Astrocyte (in vitro differentiated cells and primary cell): Measurements from ENCODE around the gene ZNF839. TPM values are rescaled to one million over a fixed set of nuclear protein-coding genes. Genes with fewer than 3 reads are reported as not detected.
A peak's percentile ranks its signal among the peaks of the same experiment; 100 is the strongest.

Experiments
- DNase-seq: peaks from one replicate; pipeline ENCODE4 v3.0.0-alpha.2; 2010; ENCODE audit warnings: low read depth
- FAIRE-seq: peaks from 2 replicates; lab custom pipeline; 2011; peaks lifted over from hg19 to GRCh38; lab: Jason Lieb, UNC
- H2AFZ ChIP-seq: 2 replicates; pipeline ENCODE4 v1.6.0; 2012; ENCODE audit warnings: low read depth, low read length, inconsistent platforms
- H3K27ac ChIP-seq: 2 replicates; pipeline ENCODE4 v1.5.1; 2011; ENCODE audit warnings: low read depth, low read length, inconsistent platforms
- H3K27me3 ChIP-seq: 2 replicates; pipeline ENCODE4 v1.6.0; 2011; ENCODE audit warnings: low read length, inconsistent platforms; ENCODE audit not compliant: insufficient read depth
- H3K36me3 ChIP-seq: 2 replicates; pipeline ENCODE4 v1.5.1; 2011; ENCODE audit warnings: low read length, inconsistent platforms; ENCODE audit not compliant: insufficient read depth
- H3K4me1 ChIP-seq: 2 replicates; pipeline ENCODE4 v1.5.1; 2011; ENCODE audit warnings: low read length, inconsistent platforms; ENCODE audit not compliant: insufficient read depth
- H3K4me2 ChIP-seq: 2 replicates; pipeline ENCODE4 v1.6.0; 2012; ENCODE audit warnings: low read length, inconsistent platforms
- H3K4me3 ChIP-seq: 2 replicates; pipeline ENCODE4 v1.5.1; 2011; ENCODE audit warnings: low read depth, mild to moderate bottlenecking, low read length, inconsistent platforms; ENCODE audit not compliant: insufficient read depth
- H3K79me2 ChIP-seq: 2 replicates; pipeline ENCODE4 v1.6.0; 2012; ENCODE audit warnings: mild to moderate bottlenecking, low read length, inconsistent platforms; ENCODE audit not compliant: insufficient read depth
- H3K9ac ChIP-seq: 2 replicates; pipeline ENCODE4 v1.6.0; 2012; ENCODE audit warnings: mild to moderate bottlenecking, low read length, inconsistent platforms
- H3K9me3 ChIP-seq: 2 replicates; pipeline ENCODE4 v1.5.1; 2012; ENCODE audit warnings: low read depth, mild to moderate bottlenecking, low read length, inconsistent platforms; ENCODE audit not compliant: insufficient read depth
- H4K20me1 ChIP-seq: 2 replicates; pipeline ENCODE4 v1.6.0; 2012; ENCODE audit warnings: low read length, inconsistent platforms; ENCODE audit not compliant: insufficient read depth
- H3K27ac Mint-ChIP-seq: one replicate; pipeline ENCODE4 v1.8.0; 2021; ENCODE audit warnings: mild to moderate bottlenecking, mixed read lengths; ENCODE audit not compliant: unreplicated experiment
- H3K27me3 Mint-ChIP-seq: one replicate; pipeline ENCODE4 v1.8.0; 2021; ENCODE audit warnings: low read depth, mixed read lengths; ENCODE audit not compliant: unreplicated experiment
- H3K36me3 Mint-ChIP-seq: one replicate; pipeline ENCODE4 v1.8.0; 2021; ENCODE audit warnings: low read depth, mixed read lengths; ENCODE audit not compliant: unreplicated experiment
- H3K4me1 Mint-ChIP-seq: one replicate; pipeline ENCODE4 v1.8.0; 2021; ENCODE audit warnings: low read depth, mixed read lengths; ENCODE audit not compliant: unreplicated experiment
- H3K4me3 Mint-ChIP-seq: one replicate; pipeline ENCODE4 v1.8.0; 2021; ENCODE audit warnings: mild to moderate bottlenecking, moderate library complexity, mixed read lengths; ENCODE audit not compliant: unreplicated experiment
- H3K9me3 Mint-ChIP-seq: one replicate; pipeline ENCODE4 v1.8.0; 2021; ENCODE audit warnings: mild to moderate bottlenecking, mixed read lengths; ENCODE audit not compliant: unreplicated experiment
- EZH2 ChIP-seq: IDR thresholded peaks from 2 replicates; pipeline ENCODE4 v1.6.1; 2012; ENCODE audit warnings: mild to moderate bottlenecking, low read length, inconsistent platforms; ENCODE audit not compliant: insufficient read depth
- total RNA-seq: library from RNA; stranded (reverse); gene quantifications from 2 replicates; pipeline ENCODE4 v1.2.1, GENCODE V29; 2021
- TF ChIP-seq, protein P1 (sequence below): IDR thresholded peaks from 2 replicates; pipeline ENCODE4 v1.5.1; 2011; ENCODE audit warnings: low read depth, mild to moderate bottlenecking, inconsistent platforms, low read length, moderate library complexity; ENCODE audit not compliant: insufficient read depth

The ZNF839 gene
- total RNA-seq, 1 donor from 2014 or later, result 8.0 TPM

- DNase-seq (no peak), FAIRE-seq (no peak)
- Histone ChIP-seq H3K9me3 (no peaks in the 10 kb centered on the region), H3K27me3 (no peaks in the 10 kb centered on the region), H3K36me3 (peaks cover 5% of the 10 kb centered on the region), H3K79me2 (peaks cover 62% of the 10 kb centered on the region), H4K20me1 (peaks cover 54% of the 10 kb centered on the region), H3K27ac (no peak overlapping the region), H2AFZ (no peak overlapping the region), H3K4me2 (no peak overlapping the region), H3K4me1 (no peaks in the 10 kb centered on the region), H3K9ac (no peak overlapping the region), H3K4me3 (no peak overlapping the region)
- Mint-ChIP-seq H3K36me3 (peaks cover 13% of the 10 kb centered on the region), H3K27me3 (no peaks in the 10 kb centered on the region), H3K4me1 (peaks cover 8% of the 10 kb centered on the region), H3K4me3 (no peak overlapping the region), H3K9me3 (peaks cover 2% of the 10 kb centered on the region), H3K27ac (no peak overlapping the region)
- TF ChIP-seq, protein P1, sequence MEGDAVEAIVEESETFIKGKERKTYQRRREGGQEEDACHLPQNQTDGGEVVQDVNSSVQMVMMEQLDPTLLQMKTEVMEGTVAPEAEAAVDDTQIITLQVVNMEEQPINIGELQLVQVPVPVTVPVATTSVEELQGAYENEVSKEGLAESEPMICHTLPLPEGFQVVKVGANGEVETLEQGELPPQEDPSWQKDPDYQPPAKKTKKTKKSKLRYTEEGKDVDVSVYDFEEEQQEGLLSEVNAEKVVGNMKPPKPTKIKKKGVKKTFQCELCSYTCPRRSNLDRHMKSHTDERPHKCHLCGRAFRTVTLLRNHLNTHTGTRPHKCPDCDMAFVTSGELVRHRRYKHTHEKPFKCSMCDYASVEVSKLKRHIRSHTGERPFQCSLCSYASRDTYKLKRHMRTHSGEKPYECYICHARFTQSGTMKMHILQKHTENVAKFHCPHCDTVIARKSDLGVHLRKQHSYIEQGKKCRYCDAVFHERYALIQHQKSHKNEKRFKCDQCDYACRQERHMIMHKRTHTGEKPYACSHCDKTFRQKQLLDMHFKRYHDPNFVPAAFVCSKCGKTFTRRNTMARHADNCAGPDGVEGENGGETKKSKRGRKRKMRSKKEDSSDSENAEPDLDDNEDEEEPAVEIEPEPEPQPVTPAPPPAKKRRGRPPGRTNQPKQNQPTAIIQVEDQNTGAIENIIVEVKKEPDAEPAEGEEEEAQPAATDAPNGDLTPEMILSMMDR, result no peak
- TF ChIP-seq EZH2, result no peak
These were observed 53.6 kb downstream of the ZNF839 start for GRCh38 chr14:102373110-102373509.

DNA sequence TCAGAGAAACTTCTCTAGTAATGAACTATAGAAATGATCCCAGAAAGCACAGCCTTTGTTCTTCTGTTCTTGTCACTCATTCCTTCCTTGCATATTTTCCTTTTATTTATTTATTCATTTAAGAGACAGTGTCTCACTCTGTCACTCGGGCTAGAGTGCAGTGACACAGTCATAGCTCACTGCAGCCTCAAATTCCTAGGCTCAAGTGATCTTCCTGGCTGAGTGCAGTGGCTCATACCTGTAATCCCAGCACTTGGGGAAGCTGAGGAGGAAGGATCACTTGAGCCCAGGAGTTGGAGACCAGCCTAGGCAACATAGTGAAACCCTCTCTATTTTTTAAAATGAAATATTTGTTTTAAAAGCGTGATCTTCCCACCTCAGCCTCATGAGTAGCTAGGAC, 54.7 kb downstream of the ZNF839 start:
- peaks cover 14% of the 10 kb centered on the region for H3K36me3 Mint-ChIP-seq
- no peaks in the 10 kb centered on the region for H3K4me1 ChIP-seq
- H3K4me1 Mint-ChIP-seq, result peaks cover 8% of the 10 kb centered on the region
- peaks cover 10% of the 10 kb centered on the region for H3K36me3 ChIP-seq
- H3K4me3 ChIP-seq, result no peak overlapping the region
- no peak for DNase-seq
- H3K27ac ChIP-seq, result no peak overlapping the region
- H4K20me1 ChIP-seq, result peaks cover 42% of the 10 kb centered on the region
- H3K9ac ChIP-seq, result no peak overlapping the region
- H3K9me3 ChIP-seq, result no peaks in the 10 kb centered on the region
- H2AFZ ChIP-seq, result no peak overlapping the region
- H3K79me2 ChIP-seq, result peaks cover 50% of the 10 kb centered on the region
- no peaks in the 10 kb centered on the region for H3K27me3 Mint-ChIP-seq
- peaks cover 2% of the 10 kb centered on the region for H3K9me3 Mint-ChIP-seq
- H3K27ac Mint-ChIP-seq, result no peak overlapping the region
- no peaks in the 10 kb centered on the region for H3K27me3 ChIP-seq
- no peak overlapping the region for H3K4me3 Mint-ChIP-seq
- no peak overlapping the region for H3K4me2 ChIP-seq
- no peak for FAIRE-seq
- TF ChIP-seq EZH2, result no peak
- TF ChIP-seq, protein P1, result no peak

- Histone ChIP-seq H3K79me2 (peaks cover 45% of the 10 kb centered on the region), H3K27ac (no peak overlapping the region), H3K4me2 (no peak overlapping the region), H3K4me1 (no peaks in the 10 kb centered on the region), H3K4me3 (no peak overlapping the region), H2AFZ (no peak overlapping the region), H3K27me3 (no peaks in the 10 kb centered on the region), H3K9ac (no peak overlapping the region), H3K36me3 (peaks cover 10% of the 10 kb centered on the region), H3K9me3 (no peaks in the 10 kb centered on the region), H4K20me1 (peaks cover 39% of the 10 kb centered on the region)
- Mint-ChIP-seq H3K4me3 (peak overlapping the region; percentile 71), H3K4me1 (peaks cover 8% of the 10 kb centered on the region), H3K27ac (no peak overlapping the region), H3K36me3 (peaks cover 14% of the 10 kb centered on the region), H3K9me3 (peaks cover 2% of the 10 kb centered on the region), H3K27me3 (no peaks in the 10 kb centered on the region)
- DNase-seq (no peak), FAIRE-seq (no peak)
- TF ChIP-seq, protein P1, result no peak
- TF ChIP-seq EZH2, result no peak
These were observed 55.6 kb downstream of the ZNF839 start for GRCh38 chr14:102375119-102375518.
